GM11168 (cell line): ENCODE data around the gene PBRM1.

Experiments used
- in situ Hi-C: fragments of 300-500 bp; cut with MboI; formaldehyde crosslinking; loops from one replicate; pipeline ENCODE4 v1.12.0; 2022; ENCODE audit warnings: low sequenced_read_pairs; ENCODE audit not compliant: unreplicated experiment

Gene PBRM1

GRCh38 chr3:52705438-52705687 is 19.6 kb upstream of the PBRM1 start:
- in situ Hi-C loops, result no loop called here

GRCh38 chr3:52704611-52705437 is 19.1 kb upstream of the PBRM1 start:
- in situ Hi-C loops, result no loop called here

GRCh38 chr3:52703341-52703740 is 17.6 kb upstream of the PBRM1 start:
- in situ Hi-C loops, result no loop called here

GRCh38 chr3:52697632-52697965 is 11.9 kb upstream of the PBRM1 start:
- in situ Hi-C loops, result no loop called here

GRCh38 chr3:52696830-52697631 is 11.3 kb upstream of the PBRM1 start:
- in situ Hi-C loops, result no loop called here

GRCh38 chr3:52695798-52696671 is 10.3 kb upstream of the PBRM1 start:
- in situ Hi-C loops, result no loop called here

GRCh38 chr3:52694528-52695189 is 8.9 kb upstream of the PBRM1 start:
- in situ Hi-C loops, result no loop called here

GRCh38 chr3:52693071-52693470 is 7.4 kb upstream of the PBRM1 start:
- in situ Hi-C loops, result no loop called here

GRCh38 chr3:52690560-52690959 is 4.8 kb upstream of the PBRM1 start:
- in situ Hi-C loops, result no loop called here

- in situ Hi-C loops, result no loop called here
Measured at GRCh38 chr3:52689151-52689550, 3.4 kb upstream of the PBRM1 start.

GRCh38 chr3:52688266-52688665 is 2.6 kb upstream of the PBRM1 start:
- in situ Hi-C loops, result no loop called here

GRCh38 chr3:52685285-52685708 is 416 bp downstream of the PBRM1 start:
- in situ Hi-C loops, result no loop called here

GRCh38 chr3:52684184-52684583 is 1.5 kb downstream of the PBRM1 start:
- in situ Hi-C loops, result no loop called here

GRCh38 chr3:52683611-52684010 is 2.1 kb downstream of the PBRM1 start:
- in situ Hi-C loops, result no loop called here

GRCh38 chr3:52682016-52682415 is 3.7 kb downstream of the PBRM1 start:
- in situ Hi-C loops, result no loop called here

GRCh38 chr3:52681596-52681995 is 4.1 kb downstream of the PBRM1 start:
- in situ Hi-C loops, result no loop called here

GRCh38 chr3:52679811-52680210 is 5.9 kb downstream of the PBRM1 start:
- in situ Hi-C loops, result no loop called here

- in situ Hi-C loops, result no loop called here
Measured at GRCh38 chr3:52679199-52679538, 6.5 kb downstream of the PBRM1 start.

- in situ Hi-C loops, result no loop called here
Measured at GRCh38 chr3:52678265-52679198, 7.2 kb downstream of the PBRM1 start.
